Myocyte (in vitro differentiated cells): ENCODE results near the gene ZSCAN22. TPM values are rescaled to one million over a fixed set of nuclear protein-coding genes. Genes with fewer than 3 reads are reported as not detected.

Experiments
- microRNA-seq: library from miRNA; unstranded; fragments of <30 nt; microRNA quantifications from one replicate; pipeline ENCODE4, GENCODE V29; 2016
- total RNA-seq: library from RNA; depleted of rRNA; stranded (reverse); fragments of >200 nt; gene quantifications from 2 replicates; pipeline ENCODE4 v1.2.3, GENCODE V29; 2014

ZSCAN22 gene
- total RNA-seq, 1 donor from 2014 or later: 3.5 TPM

Small RNAs within 50 kb of the gene (microRNA-seq; reads per million reads assigned to microRNA genes)
- gene MIR4754 (not detected), gene MIR6806 (not detected)

Other genes starting within 250 kb of the ZSCAN22 start
- 85.6 and 96.7 TPM in 2 replicates for gene ZSCAN18, start 228.8 kb upstream of the ZSCAN22 start, total RNA-seq
- gene ZNF329, start 176.2 kb upstream of the ZSCAN22 start, total RNA-seq: 11.2 and 13.2 TPM in 2 replicates
- gene ZNF274, start 143.9 kb upstream of the ZSCAN22 start, total RNA-seq: 13.8 and 15.2 TPM in 2 replicates
- 30.2 and 39.2 TPM in 2 replicates for gene ZNF544, start 98.1 kb upstream of the ZSCAN22 start, total RNA-seq
- gene ZNF8, start 48.0 kb upstream of the ZSCAN22 start, total RNA-seq: 7.6 and 8.0 TPM in 2 replicates
- 33.9 and 54.9 TPM in 2 replicates for gene ERVK3-1, start 21.6 kb upstream of the ZSCAN22 start, total RNA-seq
- 31.5 and 49.6 TPM in 2 replicates for gene A1BG, start 26.5 kb downstream of the ZSCAN22 start, total RNA-seq
- 1.5 and 1.7 TPM in 2 replicates for gene ZNF497, start 35.8 kb downstream of the ZSCAN22 start, total RNA-seq
- gene ZNF837, start 54.0 kb downstream of the ZSCAN22 start, total RNA-seq: 5.5 and 5.8 TPM in 2 replicates
- gene RPS5, start 60.3 kb downstream of the ZSCAN22 start, total RNA-seq: 1,152 and 1,471 TPM in 2 replicates
- gene RNF225, start 68.7 kb downstream of the ZSCAN22 start, total RNA-seq: not detected in 2 replicates
- 12.7 and 19.4 TPM in 2 replicates for gene ZNF584, start 81.7 kb downstream of the ZSCAN22 start, total RNA-seq
- gene ZNF132, start 113.2 kb downstream of the ZSCAN22 start, total RNA-seq: 6.1 and 6.9 TPM in 2 replicates
- gene ZNF324B, start 124.6 kb downstream of the ZSCAN22 start, total RNA-seq: 6.8 and 8.3 TPM in 2 replicates
- gene ZNF324, start 140.1 kb downstream of the ZSCAN22 start, total RNA-seq: 15.0 and 15.3 TPM in 2 replicates
- gene ZNF446, start 149.4 kb downstream of the ZSCAN22 start, total RNA-seq: 12.6 and 14.1 TPM in 2 replicates
- 2.9 and 4.5 TPM in 2 replicates for gene SLC27A5, start 185.0 kb downstream of the ZSCAN22 start, total RNA-seq
- gene ZBTB45, start 192.8 kb downstream of the ZSCAN22 start, total RNA-seq: 7.2 and 10.9 TPM in 2 replicates
- gene TRIM28, start 217.1 kb downstream of the ZSCAN22 start, total RNA-seq: 238 and 268 TPM in 2 replicates
- 120 and 132 TPM in 2 replicates for gene CHMP2A, start 228.1 kb downstream of the ZSCAN22 start, total RNA-seq
- gene UBE2M, start 231.6 kb downstream of the ZSCAN22 start, total RNA-seq: 76.1 and 92.4 TPM in 2 replicates
- gene MZF1, start 246.3 kb downstream of the ZSCAN22 start, total RNA-seq: 20.4 and 22.3 TPM in 2 replicates